Stimulated activated CD8-positive, alpha-beta memory T cell treated with anti-CD3 and anti-CD28 coated beads, Interleukin-12 subunit alpha, Interleukin-12 subunit beta, amount 100 ng/mL, for 24 hours (primary cell): Measurements from ENCODE around the gene EPS8L2.

Source experiments
- DNase-seq: peaks from one replicate; pipeline ENCODE4 v3.0.0-alpha.2; 2020; ENCODE audit errors: extremely low read depth

Gene EPS8L2

DNA sequence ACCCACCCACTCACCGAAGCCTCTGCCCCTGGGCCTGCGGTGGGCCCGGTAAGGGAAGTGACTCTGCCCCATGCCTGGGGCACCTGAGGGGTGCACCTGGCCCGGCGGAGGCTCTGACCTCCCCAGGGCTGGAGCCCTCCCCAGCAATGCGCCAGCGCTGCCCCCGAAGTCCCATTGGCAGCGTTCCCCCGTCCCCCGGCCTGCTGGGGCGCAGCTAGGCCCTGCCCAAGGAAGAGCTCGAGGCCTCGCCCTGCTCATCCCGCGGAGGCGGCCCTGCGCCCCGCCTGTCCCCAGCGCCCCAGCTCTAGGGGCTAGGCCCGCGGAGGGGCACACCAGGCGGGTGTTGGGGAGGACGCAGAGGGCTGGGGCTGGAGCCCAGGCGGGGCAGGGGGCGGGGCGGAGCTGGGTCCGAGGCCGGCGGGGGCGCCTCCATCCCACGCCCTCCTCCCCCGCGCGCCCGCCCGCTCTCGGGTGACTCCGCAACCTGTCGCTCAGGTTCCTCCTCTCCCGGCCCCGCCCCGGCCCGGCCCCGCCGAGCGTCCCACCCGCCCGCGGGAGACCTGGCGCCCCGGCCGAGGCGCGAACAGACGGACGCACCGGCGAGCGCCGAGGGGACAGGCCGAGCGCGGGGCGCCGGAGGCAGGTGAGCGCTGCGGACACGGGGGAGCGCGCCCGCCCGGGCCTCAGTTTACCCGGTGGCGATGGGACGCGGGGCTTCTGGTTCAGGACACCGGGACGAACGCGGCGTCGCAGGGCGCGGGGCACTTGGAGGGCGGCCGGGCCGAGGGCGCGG lies at the start of gene EPS8L2:
Gene EPS8L2 (plus strand): TSS at position 586 of the 793 bp plus-strand sequence. CDS start 3,177 bp downstream, outside the sequence.
- no peak for DNase-seq

DNA sequence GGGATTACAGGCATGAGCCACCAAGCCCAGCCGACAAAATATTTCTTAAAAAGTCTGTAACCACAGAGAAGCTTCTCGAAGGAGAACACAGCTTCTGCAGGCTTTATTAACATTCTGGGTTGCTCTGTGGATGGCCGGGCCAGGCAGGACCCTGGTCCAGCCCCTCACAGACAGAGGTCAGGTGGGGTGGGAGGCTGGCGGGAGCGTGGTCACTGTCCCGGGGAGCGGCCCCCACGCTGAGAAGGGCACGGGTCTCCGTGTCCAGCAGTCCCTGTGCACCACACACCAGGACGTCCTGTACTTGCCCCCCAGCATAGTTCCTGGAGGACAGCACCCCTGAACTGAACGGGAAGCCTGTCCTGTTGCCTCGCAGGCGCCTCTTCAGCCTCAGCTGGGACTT lies 49.6 kb upstream of the EPS8L2 start:
- DNase-seq, result no peak

DNA sequence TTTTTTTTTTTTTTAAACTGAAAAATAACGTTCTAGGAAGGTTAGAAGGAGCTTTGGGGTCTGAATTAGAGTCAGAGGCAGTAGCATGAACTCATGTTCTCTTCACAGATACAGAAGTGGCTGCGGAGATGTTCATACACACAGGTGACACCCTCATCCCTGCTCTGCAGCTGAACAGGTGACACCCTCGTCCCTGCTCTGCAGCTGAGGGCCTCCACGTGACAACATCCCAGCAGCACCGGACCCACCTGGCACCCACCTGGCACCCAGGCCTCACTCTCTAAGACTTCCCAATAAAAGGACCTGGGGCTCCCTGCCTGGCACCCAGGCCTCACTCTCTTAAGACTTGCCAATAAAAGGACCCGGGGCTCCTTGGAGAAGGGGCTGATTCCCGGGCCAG lies 49.2 kb upstream of the EPS8L2 start:
- DNase-seq, result no peak

DNA sequence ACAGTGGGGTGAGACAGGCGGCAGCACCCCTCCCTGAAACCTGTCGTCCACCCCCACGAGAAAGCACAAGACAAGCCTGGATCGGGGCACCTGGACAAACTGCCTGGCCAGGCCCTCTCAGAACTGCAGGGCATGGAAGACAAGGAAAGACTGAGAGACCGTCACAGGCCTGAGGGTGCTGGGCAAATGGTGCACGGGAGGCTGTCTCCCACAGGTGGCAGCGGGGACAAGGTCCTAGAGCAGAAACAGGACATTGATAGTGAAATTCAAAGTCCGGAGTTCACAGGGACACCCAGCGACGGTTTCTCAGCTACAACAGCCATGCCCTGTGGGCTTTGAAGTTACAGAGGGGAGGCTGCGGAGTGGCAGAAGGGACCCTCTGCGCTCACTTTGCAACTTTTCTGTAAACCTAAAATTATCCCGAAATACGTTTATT lies 48.3 kb upstream of the EPS8L2 start:
- no peak for DNase-seq

DNA sequence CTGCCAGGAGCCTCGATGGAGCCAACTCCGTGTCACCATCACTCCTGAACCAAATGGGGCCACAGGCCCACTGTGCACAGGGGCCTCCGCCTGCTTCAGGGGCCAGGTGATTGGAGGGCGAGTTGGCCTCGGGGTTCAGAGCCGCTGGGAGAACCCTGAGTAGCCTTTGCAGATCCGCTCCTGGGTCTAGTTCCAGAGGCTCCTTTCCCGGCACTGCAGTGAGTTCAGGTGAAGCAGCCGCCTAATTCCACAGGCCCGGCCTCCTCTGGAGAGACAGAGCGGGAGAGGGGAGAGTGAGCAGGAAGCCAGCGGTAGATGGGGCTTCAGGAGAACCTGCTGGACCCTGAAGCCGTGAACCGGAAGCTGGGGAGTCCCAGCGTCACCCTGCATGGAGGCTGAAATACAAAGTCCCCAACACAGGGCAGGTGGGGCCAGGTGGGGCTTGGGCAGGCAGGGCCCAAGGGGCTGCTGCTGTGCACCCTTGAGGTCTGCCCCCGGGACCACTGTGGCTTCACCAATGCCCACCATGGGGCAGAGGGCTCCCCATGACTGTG lies 46.4 kb upstream of the EPS8L2 start:
- DNase-seq, result no peak

DNA sequence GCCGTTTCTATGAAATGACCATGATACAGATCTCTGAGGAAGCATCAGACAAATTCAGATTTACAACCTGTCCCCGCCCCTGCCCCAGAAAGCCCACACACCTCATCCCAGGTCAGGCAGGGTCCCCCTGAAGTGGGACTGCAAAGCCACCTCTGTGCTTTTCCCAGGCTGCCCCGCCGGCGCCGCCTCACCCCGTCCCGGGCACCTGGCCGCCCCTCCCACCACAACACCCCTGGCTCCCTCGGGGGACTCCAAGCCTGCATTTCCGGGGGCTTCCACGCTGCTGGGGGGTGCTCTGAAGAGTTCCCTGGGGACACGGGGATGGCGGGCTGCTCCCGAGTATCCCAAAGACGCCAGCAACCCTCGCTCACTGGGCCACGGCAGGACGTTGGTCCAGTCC lies 45.8 kb upstream of the EPS8L2 start:
- DNase-seq, result no peak

DNA sequence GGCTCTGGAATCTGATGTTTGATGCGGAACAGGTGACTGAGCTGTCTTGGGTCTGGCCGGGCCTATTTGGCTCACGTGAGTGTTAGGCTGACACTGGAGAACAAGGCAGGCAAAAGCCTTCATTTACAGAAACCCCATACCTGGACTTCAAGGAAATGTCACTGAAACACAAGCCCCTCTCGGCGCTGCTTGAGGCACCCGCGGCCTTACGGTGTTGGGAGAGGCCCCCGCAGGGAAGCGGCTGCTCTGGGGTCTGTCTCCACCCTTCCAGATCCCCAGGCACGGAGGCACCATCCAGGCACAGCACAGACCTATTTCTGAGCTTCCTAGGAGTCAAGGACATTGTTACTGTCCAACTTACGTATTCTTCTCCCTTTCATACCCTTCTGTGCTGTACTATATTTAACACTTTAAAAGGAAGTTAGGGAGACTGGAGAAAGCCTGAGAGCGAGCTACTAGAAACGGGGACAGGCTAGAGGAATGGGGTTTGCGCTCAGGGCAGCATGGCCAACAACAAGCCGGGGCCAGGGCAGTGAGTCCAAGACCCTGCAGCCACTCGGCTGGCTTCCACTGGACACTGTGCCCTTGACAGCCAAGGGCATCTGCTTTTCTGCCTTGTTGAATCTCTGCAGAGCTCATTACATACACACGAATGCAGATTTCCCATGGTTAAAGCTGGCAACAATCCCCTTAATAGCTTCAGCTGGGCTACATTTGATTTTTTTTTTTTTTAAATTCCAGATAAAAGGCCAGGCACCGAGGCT lies 45.2 kb upstream of the EPS8L2 start:
- no peak for DNase-seq

DNA sequence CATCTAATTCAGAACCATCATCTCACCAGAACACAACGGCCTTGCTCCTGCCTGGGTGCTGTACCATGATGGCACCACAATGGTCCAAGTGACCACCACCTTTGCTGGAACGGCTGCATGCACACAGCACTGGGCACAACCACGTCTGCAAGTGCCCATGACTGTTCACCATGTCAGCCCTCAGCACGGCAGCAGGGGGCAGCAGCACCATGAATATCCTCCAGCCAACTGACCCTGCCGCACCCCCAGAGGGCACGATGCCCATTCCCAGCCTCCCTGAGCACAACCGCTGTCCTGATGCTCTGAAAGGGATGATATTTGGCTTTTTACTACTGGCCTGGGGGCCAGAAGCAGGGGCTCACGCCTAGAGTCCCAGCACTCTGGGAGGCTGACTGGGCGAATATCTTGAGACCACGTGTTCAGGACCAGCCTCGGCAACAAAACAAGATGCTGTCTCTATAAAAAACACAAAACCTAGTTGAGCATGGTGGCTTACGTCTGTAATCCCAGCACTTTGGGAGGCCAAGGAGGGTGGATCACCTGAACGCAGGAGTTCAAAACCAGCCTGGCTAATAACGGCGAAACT lies 43.2 kb upstream of the EPS8L2 start:
- DNase-seq, result no peak

DNA sequence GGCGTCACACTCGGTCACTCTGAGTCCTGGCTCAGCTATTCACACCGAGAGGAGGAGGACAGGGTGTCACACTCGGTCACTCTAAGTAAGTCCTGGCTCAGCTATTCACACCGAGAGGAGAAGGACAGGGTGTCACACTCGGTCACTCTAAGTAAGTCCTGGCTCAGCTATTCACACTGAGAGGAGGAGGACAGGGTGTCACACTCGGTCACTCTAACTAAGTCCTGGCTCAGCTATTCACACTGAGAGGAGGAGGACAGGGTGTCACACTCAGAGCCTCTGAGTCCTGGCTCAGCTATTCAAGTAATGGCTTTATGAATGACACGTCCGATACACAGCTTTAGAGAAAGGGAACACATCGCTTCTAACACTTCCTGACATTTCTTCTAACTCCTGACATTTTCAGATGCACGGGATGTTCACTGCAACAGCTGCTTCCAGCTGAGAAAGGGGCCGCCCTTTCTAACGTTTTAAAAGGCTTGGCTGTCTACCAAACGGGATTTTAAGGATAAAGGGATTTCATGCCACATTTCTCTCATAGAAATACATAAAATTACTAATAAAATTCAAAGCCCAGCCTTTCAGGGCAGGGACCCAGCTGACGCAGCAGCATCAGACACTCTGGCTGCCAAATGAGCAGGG lies 40.8 kb upstream of the EPS8L2 start:
- DNase-seq, result no peak

DNA sequence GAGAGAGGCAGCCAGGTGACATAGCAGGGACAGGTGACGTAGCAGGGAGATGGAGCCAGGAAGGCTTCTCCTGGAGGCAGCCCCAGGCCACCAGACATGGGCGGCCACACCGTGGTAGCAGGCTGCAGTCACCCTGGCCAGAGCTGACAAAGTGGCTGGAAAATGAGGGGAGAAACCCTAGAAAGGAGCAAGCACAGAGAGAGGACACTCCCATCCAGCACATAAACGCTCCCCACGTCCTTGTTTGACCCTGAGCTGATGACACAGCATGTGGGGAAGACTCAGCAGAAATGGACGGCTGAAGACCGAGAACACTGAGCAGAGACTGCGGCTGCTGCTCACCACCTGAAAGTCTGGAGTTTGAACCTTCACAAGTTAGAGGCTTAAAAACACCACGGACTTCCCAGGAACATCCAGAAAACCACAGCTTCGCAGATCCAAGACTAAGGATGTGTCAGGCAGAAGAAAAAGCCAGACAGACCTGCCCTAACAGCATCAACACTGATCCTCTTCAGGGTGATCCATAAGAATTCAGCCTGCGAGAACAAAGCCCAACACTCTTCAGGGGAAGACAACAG lies 40.2 kb upstream of the EPS8L2 start:
- no peak for DNase-seq

DNA sequence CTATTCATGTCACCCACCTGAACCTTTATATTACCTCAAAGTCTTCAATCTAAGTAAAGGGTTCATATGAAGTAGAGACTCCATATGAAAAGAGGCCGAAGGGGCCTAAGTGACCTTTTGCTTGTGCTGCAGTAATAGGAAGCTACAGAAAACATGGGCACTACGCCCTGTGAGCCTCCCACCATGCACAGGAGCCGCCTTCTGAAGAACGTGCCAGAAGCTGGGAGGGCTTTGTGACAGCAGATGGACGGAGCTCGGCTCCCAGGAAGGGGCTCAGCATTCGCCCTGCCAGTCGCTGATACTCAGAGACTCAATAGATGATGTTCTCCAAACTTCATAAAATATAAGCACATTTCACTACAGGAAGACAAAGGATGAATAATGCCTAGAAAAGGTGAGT lies 32.2 kb upstream of the EPS8L2 start:
- no peak for DNase-seq

DNA sequence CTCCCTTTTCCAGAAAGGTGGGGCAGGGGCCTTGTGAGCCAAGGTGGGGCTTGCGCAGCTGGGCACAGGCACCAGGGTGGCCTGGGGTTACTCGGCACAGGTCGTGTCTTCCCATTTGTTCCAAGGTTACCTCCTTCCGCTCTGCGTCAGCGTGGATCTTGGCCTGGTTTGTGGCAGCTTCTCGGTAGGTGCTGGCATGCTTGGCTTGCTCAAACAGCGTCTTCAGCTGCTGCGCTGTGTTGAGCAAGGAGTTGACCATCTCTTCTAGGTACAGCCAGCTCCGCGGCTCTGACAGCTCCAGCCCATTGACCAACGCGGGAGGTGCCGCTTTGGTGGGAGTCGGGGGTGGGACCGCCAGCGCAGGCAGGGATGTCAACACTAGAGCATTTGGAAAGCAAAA lies 31.6 kb upstream of the EPS8L2 start:
- no peak for DNase-seq

DNA sequence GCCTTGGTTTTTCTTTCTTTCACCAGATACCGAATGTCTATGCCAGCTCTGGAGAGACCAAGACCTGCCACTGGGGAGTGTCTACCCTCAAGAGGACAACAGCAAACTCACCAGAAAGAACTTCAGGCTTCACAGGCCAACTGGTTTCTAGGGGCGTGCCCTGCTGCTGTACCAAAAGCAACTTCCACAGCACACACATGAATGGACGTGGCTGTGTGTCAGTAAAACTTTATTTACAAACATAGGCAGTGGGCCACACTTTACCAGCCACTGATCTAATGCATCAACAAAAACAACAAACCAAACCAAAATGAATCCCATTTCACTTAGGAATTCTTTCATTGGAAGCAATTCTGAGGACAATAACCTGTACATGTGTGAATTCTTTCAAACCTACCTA lies 27.7 kb upstream of the EPS8L2 start:
- DNase-seq, result no peak

DNA sequence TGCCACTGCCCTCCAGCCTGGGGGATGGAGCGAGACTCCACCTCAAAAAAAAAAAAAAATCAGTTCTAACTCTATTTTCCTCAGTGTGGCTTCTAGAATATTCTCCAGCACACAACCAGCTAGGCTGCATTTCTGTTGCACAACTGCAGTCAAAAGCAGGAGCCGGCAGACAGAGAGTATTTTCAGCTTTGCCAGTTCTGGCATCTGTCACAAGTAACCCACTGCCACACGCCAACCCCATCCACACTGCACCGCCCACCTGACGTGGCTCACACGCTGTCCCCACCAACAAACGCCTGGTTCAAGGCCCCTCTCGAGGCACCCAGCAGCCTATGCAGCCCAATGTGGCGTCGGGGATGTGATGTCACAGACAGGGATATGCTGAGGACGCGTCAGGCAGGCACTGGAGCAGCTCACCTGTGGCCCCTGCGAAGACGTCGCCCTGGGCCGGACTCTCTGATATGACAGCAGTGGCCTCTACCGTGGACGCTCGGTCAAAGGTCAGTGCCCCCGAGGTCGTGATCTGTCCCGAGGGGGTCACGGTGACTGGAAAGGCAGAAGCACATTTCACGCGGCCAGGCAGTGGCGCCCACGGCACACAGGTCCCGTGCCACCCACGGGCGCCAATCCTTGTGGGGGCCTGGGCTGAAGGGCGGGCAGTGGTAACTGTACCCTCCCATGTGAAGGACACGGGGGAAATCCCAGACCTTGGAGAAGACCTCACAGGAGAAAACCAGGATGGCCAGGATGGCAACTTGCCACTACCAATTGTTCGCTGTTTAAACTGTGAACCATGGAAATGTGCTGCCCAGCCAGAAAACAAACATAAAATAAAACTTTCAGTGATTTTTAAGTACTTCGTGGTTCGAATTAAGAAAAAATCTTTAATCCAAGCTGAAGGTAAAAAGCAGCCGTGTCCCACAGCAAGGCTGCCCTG lies 26.5 kb upstream of the EPS8L2 start:
- DNase-seq, result no peak

DNA sequence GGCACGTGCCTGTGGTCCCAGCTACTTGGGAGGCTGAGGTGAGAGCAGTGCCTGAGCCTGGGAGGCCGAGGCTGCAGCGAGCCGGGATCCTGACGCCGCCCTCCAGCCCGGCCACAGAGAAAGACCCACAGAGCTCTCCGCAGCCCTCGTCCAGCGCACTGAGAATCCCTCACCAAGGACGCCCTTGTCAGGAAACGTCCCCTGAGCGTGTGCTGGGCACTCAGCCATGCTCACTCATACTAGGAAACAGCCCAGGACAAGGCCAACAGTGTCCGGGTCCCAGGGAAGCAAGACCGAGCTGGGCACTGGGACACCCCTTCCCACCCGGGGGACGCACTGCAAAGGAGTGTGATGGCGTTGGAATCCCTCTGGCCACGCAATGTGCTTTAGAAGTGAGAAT lies 25.6 kb upstream of the EPS8L2 start:
- DNase-seq, result no peak

DNA sequence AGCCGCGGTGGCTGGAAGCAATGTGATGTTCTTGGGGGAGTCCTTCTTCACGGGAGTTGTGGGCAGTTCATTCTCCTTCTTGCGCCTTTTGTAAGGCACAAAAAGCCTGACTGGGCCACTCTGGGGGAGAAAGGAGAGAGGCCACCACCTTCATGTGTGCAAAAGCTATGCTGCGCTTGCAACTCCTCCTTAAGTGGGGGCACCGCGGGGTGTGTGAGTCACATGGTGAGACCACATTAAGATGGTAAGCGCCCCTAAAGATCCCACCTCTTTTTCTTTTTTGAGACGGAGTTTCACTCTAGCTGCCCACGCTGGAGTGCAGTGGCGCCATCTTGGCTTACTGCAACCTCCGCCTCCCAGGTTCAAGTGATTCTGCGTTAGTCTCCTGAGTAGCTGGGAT lies 25.1 kb upstream of the EPS8L2 start:
- no peak for DNase-seq

DNA sequence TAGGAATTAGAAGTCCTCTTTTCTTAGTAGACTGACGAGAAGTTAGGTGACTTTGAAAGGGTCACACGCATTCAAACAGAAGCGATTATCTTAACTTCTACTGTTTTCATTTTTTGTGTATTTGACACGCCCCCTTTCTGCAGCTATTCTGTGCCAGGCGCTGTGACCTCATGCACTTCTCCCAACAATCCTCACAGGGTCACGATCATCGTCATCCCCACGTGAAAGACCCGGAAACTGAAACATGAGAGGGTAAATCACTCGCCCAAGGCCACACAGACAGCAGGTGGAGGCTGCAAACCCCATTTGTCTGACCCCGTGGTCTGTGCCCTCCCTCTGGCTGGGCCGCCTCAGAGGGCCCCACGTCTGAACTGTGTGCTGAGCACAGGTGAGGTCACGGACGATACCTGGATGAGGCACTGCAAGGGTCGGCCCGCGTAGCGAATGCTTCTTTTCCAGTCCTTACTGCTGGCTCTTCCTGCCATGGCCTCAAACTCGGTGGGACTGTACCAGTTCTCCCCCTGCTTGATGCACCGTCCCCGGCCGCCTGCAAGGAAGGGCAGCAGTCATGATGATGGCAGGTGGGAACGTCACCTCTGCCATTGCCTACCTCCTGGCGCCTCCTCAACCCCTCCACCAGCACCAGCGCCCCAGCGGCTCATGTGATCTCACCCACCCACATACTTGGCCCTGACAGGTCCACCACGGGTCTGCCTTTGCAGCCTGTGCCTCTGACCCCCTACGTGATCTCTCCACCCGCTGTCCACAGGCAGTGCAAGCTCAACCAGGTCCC lies 19.4 kb upstream of the EPS8L2 start:
- DNase-seq, result no peak

DNA sequence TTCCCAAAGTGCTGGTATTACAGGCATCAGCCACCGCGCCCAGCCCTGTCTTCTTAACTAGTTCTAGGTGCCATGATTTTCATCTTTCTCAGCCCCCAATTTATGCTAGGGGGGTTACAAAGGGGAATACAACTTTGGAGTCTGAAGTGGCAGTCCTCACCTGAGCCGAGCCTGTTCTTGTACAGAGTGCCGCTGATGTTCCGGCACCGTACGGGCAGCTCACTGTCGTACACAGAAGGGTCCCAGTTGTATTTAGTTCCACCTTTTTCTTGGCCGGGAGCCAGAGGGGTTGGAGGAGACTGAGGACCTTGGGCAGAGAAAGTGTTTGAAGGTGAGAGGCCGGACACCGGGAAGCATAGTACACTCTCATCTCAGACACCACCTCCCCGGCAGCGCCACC lies 18.3 kb upstream of the EPS8L2 start:
- no peak for DNase-seq

DNA sequence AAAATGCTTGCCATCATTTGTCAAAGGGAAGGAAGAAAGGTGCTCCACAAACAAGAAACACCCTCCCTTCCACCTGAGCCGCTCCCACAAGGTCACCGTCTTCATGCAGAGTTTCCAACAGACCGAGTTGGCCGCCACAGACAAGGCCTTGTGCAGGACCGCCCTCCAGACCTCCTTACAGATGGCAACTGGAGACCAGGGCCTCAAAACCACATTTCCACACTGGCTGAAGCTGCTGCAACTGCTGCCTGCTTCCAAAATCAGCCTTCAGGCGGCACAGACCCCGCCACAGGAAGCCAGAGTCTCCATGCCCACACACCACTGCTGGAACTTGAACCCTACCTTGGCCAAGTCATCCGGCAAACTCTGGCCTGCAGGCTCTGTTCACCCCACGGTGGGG lies 17.4 kb upstream of the EPS8L2 start:
- DNase-seq, result no peak

DNA sequence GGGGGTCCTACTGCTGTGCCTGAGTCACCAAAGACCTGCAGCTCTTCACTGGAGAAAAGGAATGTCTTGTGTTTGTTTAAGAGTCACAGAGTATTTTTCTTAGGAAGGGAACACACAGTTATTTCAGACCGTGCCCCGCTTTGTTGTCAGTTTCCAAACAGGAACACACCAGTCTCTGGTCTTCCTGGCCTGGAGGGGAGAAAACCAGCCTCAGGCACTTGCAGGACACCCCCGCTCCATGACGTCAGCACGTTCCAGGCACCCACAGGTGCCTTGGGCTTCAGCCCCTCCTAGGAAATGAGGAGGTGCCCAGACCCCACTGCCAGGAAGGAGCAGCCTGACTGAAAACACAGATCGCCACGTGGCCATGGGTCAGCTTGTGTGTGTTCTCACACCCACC lies 16.4 kb upstream of the EPS8L2 start:
- no peak for DNase-seq
